Measurements from ENCODE around the gene PKP2. TPM values are rescaled to one million over a fixed set of nuclear protein-coding genes. Genes with fewer than 3 reads are reported as not detected.
A peak's percentile ranks its signal among the peaks of the same experiment; 100 is the strongest.

The PKP2 gene
- total RNA-seq, 1 experiment from 2014 or later = 18.2 TPM

GRCh38 chr12:32860192-32860591 is 36.4 kb downstream of the PKP2 start:
- no peaks in the 10 kb centered on the region for H3K27me3 ChIP-seq (ENCODE audit: control insufficient read depth, insufficient read depth, low read length)
- no peak for DNase-seq
- H3K36me3 ChIP-seq (replicated peaks; ENCODE audit: control insufficient read depth, insufficient read depth, low read length) = no peaks in the 10 kb centered on the region
- H3K4me3 ChIP-seq (ENCODE audit: insufficient read depth, low read depth, low read length) = no peak overlapping the region

- H3K4me3 ChIP-seq (ENCODE audit: insufficient read depth, low read depth, low read length) = no peak overlapping the region
Measured at GRCh38 chr12:32859389-32859788, 37.2 kb downstream of the PKP2 start.

GRCh38 chr12:32854716-32855115 is 41.9 kb downstream of the PKP2 start:
- H3K36me3 ChIP-seq (replicated peaks; ENCODE audit: control insufficient read depth, insufficient read depth, low read length) = peaks cover 2% of the 10 kb centered on the region; the same call in 1 of the 2 replicates
- DNase-seq = no peak
- H3K27me3 ChIP-seq (ENCODE audit: control insufficient read depth, insufficient read depth, low read length) = no peaks in the 10 kb centered on the region
- H3K4me3 ChIP-seq (ENCODE audit: insufficient read depth, low read depth, low read length) = no peak overlapping the region

More at GRCh38 chr12:32859389-32859788, 37.2 kb downstream of the PKP2 start:
- Histone ChIP-seq H3K27me3 (ENCODE audit: control insufficient read depth, insufficient read depth, low read length) (no peaks in the 10 kb centered on the region), H3K36me3 (replicated peaks; ENCODE audit: control insufficient read depth, insufficient read depth, low read length) (no peaks in the 10 kb centered on the region)
- DNase-seq = no peak

- Histone ChIP-seq H3K27me3 (ENCODE audit: control insufficient read depth, insufficient read depth, low read length) (no peaks in the 10 kb centered on the region), H3K4me3 (ENCODE audit: insufficient read depth, low read depth, low read length) (no peak overlapping the region), H3K36me3 (replicated peaks; ENCODE audit: control insufficient read depth, insufficient read depth, low read length) (peaks cover 2% of the 10 kb centered on the region; the same call in 1 of the 2 replicates)
- DNase-seq = no peak
Measured at GRCh38 chr12:32854097-32854496, 42.5 kb downstream of the PKP2 start.

DNA sequence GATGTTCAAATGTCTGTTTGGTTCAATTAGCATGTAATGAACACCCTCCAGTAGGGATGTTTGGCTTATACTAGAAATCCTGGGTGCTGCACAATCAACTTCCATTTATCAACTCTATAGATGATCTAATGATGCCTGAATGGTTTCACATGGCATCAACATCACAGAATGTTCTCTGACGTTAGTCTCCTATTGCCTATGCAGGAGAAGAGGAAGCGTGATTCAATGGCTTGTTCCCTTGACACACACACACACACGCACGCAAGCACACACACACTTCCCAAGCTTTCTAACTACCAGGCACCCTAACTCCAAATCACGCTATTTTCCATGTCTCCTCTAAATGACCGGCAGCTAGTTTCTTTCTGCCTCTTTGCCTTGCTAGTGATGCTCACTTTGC is 49.3 kb downstream of the PKP2 start:
- no peaks in the 10 kb centered on the region for H3K27me3 ChIP-seq (ENCODE audit: control insufficient read depth, insufficient read depth, low read length)
- DNase-seq = no peak
- H3K4me3 ChIP-seq (ENCODE audit: insufficient read depth, low read depth, low read length) = no peak overlapping the region
- peaks cover 2% of the 10 kb centered on the region; the same call in 1 of the 2 replicates for H3K36me3 ChIP-seq (replicated peaks; ENCODE audit: control insufficient read depth, insufficient read depth, low read length)

- Histone ChIP-seq H3K4me3 (ENCODE audit: insufficient read depth, low read depth, low read length) (no peak overlapping the region), H3K27me3 (ENCODE audit: control insufficient read depth, insufficient read depth, low read length) (no peaks in the 10 kb centered on the region), H3K36me3 (replicated peaks; ENCODE audit: control insufficient read depth, insufficient read depth, low read length) (peaks cover 2% of the 10 kb centered on the region; the same call in 1 of the 2 replicates)
- no peak for DNase-seq
Measured at GRCh38 chr12:32846053-32846452, 50.5 kb downstream of the PKP2 start.

- peak; percentile 44 for DNase-seq
- Histone ChIP-seq H3K27me3 (ENCODE audit: control insufficient read depth, insufficient read depth, low read length) (no peaks in the 10 kb centered on the region), H3K4me3 (ENCODE audit: insufficient read depth, low read depth, low read length) (no peak overlapping the region), H3K36me3 (replicated peaks; ENCODE audit: control insufficient read depth, insufficient read depth, low read length) (no peaks in the 10 kb centered on the region; the same call in none of the 2 replicates)
Measured at GRCh38 chr12:32843528-32844095, 53.0 kb downstream of the PKP2 start.

DNA sequence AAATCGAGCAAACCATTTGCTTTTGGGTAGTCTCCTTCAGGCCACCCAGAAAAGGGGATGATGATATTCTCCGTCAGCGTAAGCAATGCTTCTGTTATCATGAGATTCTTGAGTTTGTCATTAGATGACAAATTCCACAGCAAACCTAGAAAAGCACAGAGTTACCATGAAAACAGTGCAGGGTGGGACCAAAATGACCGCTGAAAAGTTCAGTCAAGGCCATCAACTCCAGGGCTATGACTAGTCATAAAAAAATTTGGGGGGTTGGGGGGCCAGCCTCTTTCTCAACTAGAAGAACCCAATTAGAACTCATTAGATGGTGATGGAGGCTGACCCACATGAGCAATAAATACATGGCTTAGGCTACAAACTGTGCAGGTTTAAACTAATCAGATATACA is 55.5 kb downstream of the PKP2 start:
- Histone ChIP-seq H3K36me3 (replicated peaks; ENCODE audit: control insufficient read depth, insufficient read depth, low read length) (no peaks in the 10 kb centered on the region; the same call in 1 of the 2 replicates), H3K4me3 (ENCODE audit: insufficient read depth, low read depth, low read length) (no peak overlapping the region), H3K27me3 (ENCODE audit: control insufficient read depth, insufficient read depth, low read length) (no peaks in the 10 kb centered on the region)
- DNase-seq = no peak

DNA sequence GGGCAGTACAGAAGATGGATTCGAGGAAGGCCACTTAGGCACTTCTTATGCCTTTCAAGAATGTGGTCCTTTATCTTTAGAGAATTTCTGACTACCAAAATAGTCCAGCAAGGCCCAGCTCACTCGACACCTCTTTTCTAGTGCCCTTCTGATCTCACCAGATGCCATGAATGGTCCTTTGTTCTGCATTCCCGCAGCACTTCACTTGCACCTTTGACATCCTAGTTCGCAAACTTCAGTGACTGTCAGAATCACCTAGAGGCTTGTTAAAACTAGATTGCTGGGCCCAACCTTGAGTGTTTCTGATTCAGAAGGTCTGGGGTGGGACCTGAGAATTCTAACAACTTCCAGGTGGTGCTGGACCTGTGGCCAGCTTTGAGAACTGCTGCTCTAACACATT is 56.7 kb downstream of the PKP2 start:
- H3K36me3 ChIP-seq (replicated peaks; ENCODE audit: control insufficient read depth, insufficient read depth, low read length) = no peaks in the 10 kb centered on the region; the same call in 1 of the 2 replicates
- no peaks in the 10 kb centered on the region for H3K27me3 ChIP-seq (ENCODE audit: control insufficient read depth, insufficient read depth, low read length)
- H3K4me3 ChIP-seq (ENCODE audit: insufficient read depth, low read depth, low read length) = no peak overlapping the region
- DNase-seq = no peak

- DNase-seq = no peak
- no peaks in the 10 kb centered on the region; the same call in 1 of the 2 replicates for H3K36me3 ChIP-seq (replicated peaks; ENCODE audit: control insufficient read depth, insufficient read depth, low read length)
- H3K4me3 ChIP-seq (ENCODE audit: insufficient read depth, low read depth, low read length) = no peak overlapping the region
- no peaks in the 10 kb centered on the region for H3K27me3 ChIP-seq (ENCODE audit: control insufficient read depth, insufficient read depth, low read length)
Measured at GRCh38 chr12:32837974-32838373, 58.6 kb downstream of the PKP2 start.

GRCh38 chr12:32836710-32837109 is 59.9 kb downstream of the PKP2 start:
- DNase-seq = no peak
- Histone ChIP-seq H3K4me3 (ENCODE audit: insufficient read depth, low read depth, low read length) (no peak overlapping the region), H3K27me3 (ENCODE audit: control insufficient read depth, insufficient read depth, low read length) (no peaks in the 10 kb centered on the region), H3K36me3 (replicated peaks; ENCODE audit: control insufficient read depth, insufficient read depth, low read length) (no peaks in the 10 kb centered on the region; the same call in 1 of the 2 replicates)

DNA sequence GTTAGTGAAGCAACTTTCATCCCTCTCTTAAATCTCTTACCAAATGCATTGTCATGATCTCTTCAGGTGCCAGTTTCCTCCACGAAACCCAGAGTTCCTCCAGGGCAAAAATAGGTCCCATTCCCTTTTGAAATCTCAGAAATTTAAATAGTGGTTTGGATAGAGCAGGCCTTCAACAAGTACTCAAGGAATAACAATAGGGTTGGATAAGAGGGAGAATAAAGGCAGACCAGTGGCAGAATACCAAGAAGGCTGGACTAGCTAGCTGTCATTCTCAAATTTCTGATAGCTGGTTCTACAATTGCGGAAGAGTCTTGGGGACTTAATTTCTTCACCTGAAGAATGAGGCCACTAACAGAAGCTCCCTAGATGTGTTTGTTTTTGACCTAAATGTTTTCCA is 62.5 kb downstream of the PKP2 start:
- DNase-seq = no peak
- H3K4me3 ChIP-seq (ENCODE audit: insufficient read depth, low read depth, low read length) = no peak overlapping the region
- H3K36me3 ChIP-seq (replicated peaks; ENCODE audit: control insufficient read depth, insufficient read depth, low read length) = no peaks in the 10 kb centered on the region; the same call in 1 of the 2 replicates
- no peaks in the 10 kb centered on the region for H3K27me3 ChIP-seq (ENCODE audit: control insufficient read depth, insufficient read depth, low read length)

GRCh38 chr12:32828552-32828951 is 68.0 kb downstream of the PKP2 start:
- Histone ChIP-seq H3K27me3 (ENCODE audit: control insufficient read depth, insufficient read depth, low read length) (no peaks in the 10 kb centered on the region), H3K4me3 (ENCODE audit: insufficient read depth, low read depth, low read length) (no peak overlapping the region), H3K36me3 (replicated peaks; ENCODE audit: control insufficient read depth, insufficient read depth, low read length) (no peaks in the 10 kb centered on the region; the same call in 1 of the 2 replicates)
- DNase-seq = no peak

DNA sequence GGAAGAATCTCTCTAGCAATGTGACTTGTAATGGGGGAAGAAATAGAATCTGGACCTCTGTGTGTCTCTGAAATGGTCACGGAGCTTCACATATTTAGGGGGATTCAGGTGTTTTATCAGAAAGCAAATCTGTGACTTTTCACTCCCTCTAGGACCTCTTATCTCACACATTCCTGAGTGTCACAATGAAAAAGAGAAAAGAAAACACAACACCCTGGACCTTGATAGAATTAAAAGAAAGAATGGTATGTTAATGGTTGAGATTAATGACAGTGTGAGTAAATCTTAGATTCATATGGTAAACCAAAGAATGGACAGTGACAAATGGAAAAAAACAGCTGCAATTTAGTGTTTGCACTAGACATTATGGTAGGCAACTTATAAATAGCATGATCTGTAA is 68.5 kb downstream of the PKP2 start:
- Histone ChIP-seq H3K4me3 (ENCODE audit: insufficient read depth, low read depth, low read length) (no peak overlapping the region), H3K27me3 (ENCODE audit: control insufficient read depth, insufficient read depth, low read length) (no peaks in the 10 kb centered on the region), H3K36me3 (replicated peaks; ENCODE audit: control insufficient read depth, insufficient read depth, low read length) (no peaks in the 10 kb centered on the region; the same call in 1 of the 2 replicates)
- no peak for DNase-seq

GRCh38 chr12:32826807-32827412 is 69.7 kb downstream of the PKP2 start:
- DNase-seq = no peak
- no peak overlapping the region for H3K4me3 ChIP-seq (ENCODE audit: insufficient read depth, low read depth, low read length)
- no peaks in the 10 kb centered on the region; the same call in none of the 2 replicates for H3K36me3 ChIP-seq (replicated peaks; ENCODE audit: control insufficient read depth, insufficient read depth, low read length)
- no peaks in the 10 kb centered on the region for H3K27me3 ChIP-seq (ENCODE audit: control insufficient read depth, insufficient read depth, low read length)
